Measurements from ENCODE around the gene ECE2. TPM values are rescaled to one million over a fixed set of nuclear protein-coding genes. Genes with fewer than 3 reads are reported as not detected.

The ECE2 gene
- total RNA-seq, 1 donor, result not detected

- no peak for TF ChIP-seq CTCF (IDR thresholded peaks at IDR 0.05; ENCODE audit: insufficient read depth, low read depth, low read length)
- peak overlapping the region; percentile 95 for H3K4me3 ChIP-seq (ENCODE audit: low read depth, low read length)
These were observed 39.1 kb downstream of the ECE2 start for GRCh38 chr3:184314700-184315542.

GRCh38 chr3:184315543-184315867 lies 39.7 kb downstream of the ECE2 start:
- no peak for DNase-seq (ENCODE audit: low read depth)
- H3K4me3 ChIP-seq (ENCODE audit: low read depth, low read length), result peak overlapping the region; percentile 95
- TF ChIP-seq CTCF (IDR thresholded peaks at IDR 0.05; ENCODE audit: insufficient read depth, low read depth, low read length), result no peak

More at GRCh38 chr3:184314700-184315542, 39.1 kb downstream of the ECE2 start:
- peak; percentile 83 for DNase-seq (ENCODE audit: low read depth)

- peak overlapping the region; percentile 95 for H3K4me3 ChIP-seq (ENCODE audit: low read depth, low read length)
- no peak for TF ChIP-seq CTCF (IDR thresholded peaks at IDR 0.05; ENCODE audit: insufficient read depth, low read depth, low read length)
- DNase-seq (ENCODE audit: low read depth), result peak; percentile 30
These were observed 40.2 kb downstream of the ECE2 start for GRCh38 chr3:184315871-184316661.

GRCh38 chr3:184316792-184317191 lies 41.0 kb downstream of the ECE2 start:
- no peak for DNase-seq (ENCODE audit: low read depth)
- TF ChIP-seq CTCF (IDR thresholded peaks at IDR 0.05; ENCODE audit: insufficient read depth, low read depth, low read length), result no peak
- peak overlapping the region; percentile 95 for H3K4me3 ChIP-seq (ENCODE audit: low read depth, low read length)

GRCh38 chr3:184317201-184317600 lies 41.4 kb downstream of the ECE2 start:
- peak overlapping the region; percentile 95 for H3K4me3 ChIP-seq (ENCODE audit: low read depth, low read length)
- DNase-seq (ENCODE audit: low read depth), result no peak
- TF ChIP-seq CTCF (IDR thresholded peaks at IDR 0.05; ENCODE audit: insufficient read depth, low read depth, low read length), result no peak

- DNase-seq (ENCODE audit: low read depth), result peak; percentile 97
- TF ChIP-seq CTCF (IDR thresholded peaks at IDR 0.05; ENCODE audit: insufficient read depth, low read depth, low read length), result no peak
- peak overlapping the region; percentile 42 for H3K4me3 ChIP-seq (ENCODE audit: low read depth, low read length)
These were observed 44.3 kb downstream of the ECE2 start for GRCh38 chr3:184320104-184320445.

All from fibroblast of villous mesenchyme (primary cell).